Esophagus (tissue), 2 donors: ENCODE measurements around the gene APOL4. TPM values are rescaled to one million over a fixed set of nuclear protein-coding genes. Genes with fewer than 3 reads are reported as not detected.
"Not testable (repeated sequence)": the region's sequence is repeated elsewhere in the genome, so short reads cannot be mapped to it uniquely, and the experiment has no call there.

Experiments
- H3K27ac ChIP-seq, 2 donors: one replicate each; pipeline ENCODE4 v1.5.1; 2013; ENCODE audit warnings: low read depth in 2 of 2, mild to moderate bottlenecking in 2 of 2, inconsistent platforms in 1 of 2, low read length in 1 of 2, moderate library complexity in 1 of 2
- H3K27me3 ChIP-seq, 2 donors: one replicate each; pipeline ENCODE4 v1.6.1; 2013; ENCODE audit warnings: low read length in 2 of 2, control low read depth in 1 of 2, mild to moderate bottlenecking in 1 of 2; ENCODE audit not compliant: insufficient read depth in 2 of 2, control insufficient read depth in 1 of 2
- H3K36me3 ChIP-seq, 2 donors: one replicate each; pipeline ENCODE4 v1.6.1; 2013; ENCODE audit warnings: low read length in 1 of 2; ENCODE audit not compliant: control insufficient read depth in 2 of 2, insufficient read depth in 2 of 2
- H3K4me1 ChIP-seq, 2 donors: one replicate each; pipeline ENCODE4 v1.6.1; 2013; ENCODE audit warnings: low read length in 1 of 2; ENCODE audit not compliant: control insufficient read depth in 2 of 2, insufficient read depth in 2 of 2
- H3K4me3 ChIP-seq, 2 donors: one replicate each; pipeline ENCODE4 v1.5.1; 2013; ENCODE audit warnings: low read length in 2 of 2, mild to moderate bottlenecking in 2 of 2, low read depth in 1 of 2, moderate library complexity in 1 of 2
- H3K9me3 ChIP-seq, 2 donors: one replicate each; pipeline ENCODE4 v1.6.1; 2013; ENCODE audit warnings: mild to moderate bottlenecking in 2 of 2, low read depth in 1 of 2, low read length in 1 of 2, moderate library complexity in 1 of 2; ENCODE audit not compliant: control insufficient read depth in 2 of 2, insufficient read depth in 1 of 2
- WGBS, 2 donors: extraction: QIAGEN DNeasy Blood & Tissue Kit; methylation state at CpG; one replicate each; pipeline ENCODE4 v1.1.7; 2013; 5-methylcytosine and 5-hydroxymethylcytosine counted together
- polyA plus RNA-seq, 2 donors: library from polyadenylated mRNA; stranded (reverse); fragments of 200-250 nt; gene quantifications; one replicate each; pipeline ENCODE4 v1.2.3, GENCODE V29; 2013
- donor health status: healthy with polysubstance abuse.
- donor health status: Bipolar disorder and iron deficiency.

The APOL4 gene
- polyA plus RNA-seq, 2 donors, result 2.4 to 2.5 TPM

- Histone ChIP-seq H3K9me3 (no peaks in the 10 kb centered on the region), H3K4me1 (peaks cover 11 to 12% of the 10 kb centered on the region in 2 donors), H3K27me3 (no peaks in the 10 kb centered on the region), H3K4me3 (no peak overlapping the region), H3K36me3 (peaks cover 4 to 29% of the 10 kb centered on the region in 2 donors), H3K27ac (no peak overlapping the region)
- WGBS, 2 donors, result 86 to 92% methylated on average over 7 of the region's 7 CpGs
Measured at GRCh38 chr22:36233796-36234195, 32.2 kb upstream of the APOL4 start.

- no peaks in the 10 kb centered on the region for H3K27me3 ChIP-seq
- no peak overlapping the region for H3K4me3 ChIP-seq
- WGBS, 2 donors, result 81 to 82% methylated on average over 13 of the region's 13 CpGs
- H3K9me3 ChIP-seq, result no peaks in the 10 kb centered on the region
- H3K4me1 ChIP-seq, result peaks cover 4 to 12% of the 10 kb centered on the region in 2 donors
- peaks cover 7 to 36% of the 10 kb centered on the region in 2 donors for H3K36me3 ChIP-seq
- no peak overlapping the region for H3K27ac ChIP-seq
Measured at GRCh38 chr22:36232715-36233401, 31.2 kb upstream of the APOL4 start.

- H3K4me1 ChIP-seq, H3K27ac ChIP-seq, H3K4me3 ChIP-seq, H3K27me3 ChIP-seq, H3K9me3 ChIP-seq: not testable (repeated sequence)
- peaks cover 14 to 38% of the 10 kb centered on the region in 2 donors for H3K36me3 ChIP-seq
- 84% methylated on average over 5 of the region's 5 CpGs for WGBS, 2 donors
Measured at GRCh38 chr22:36231051-36231450, 29.4 kb upstream of the APOL4 start.

GRCh38 chr22:36229649-36230048 is 28.0 kb upstream of the APOL4 start:
- not testable (repeated sequence) for H3K27me3 ChIP-seq, H3K4me3 ChIP-seq, H3K9me3 ChIP-seq, H3K27ac ChIP-seq, H3K4me1 ChIP-seq
- WGBS, 2 donors, result 89 to 92% methylated on average over 3 of the region's 3 CpGs
- H3K36me3 ChIP-seq, result peaks cover 14 to 38% of the 10 kb centered on the region in 2 donors

- peaks cover 14 to 38% of the 10 kb centered on the region in 2 donors for H3K36me3 ChIP-seq
- H3K9me3 ChIP-seq, result no peaks in the 10 kb centered on the region
- no peak overlapping the region for H3K4me3 ChIP-seq
- no peaks in the 10 kb centered on the region for H3K27me3 ChIP-seq
- H3K4me1 ChIP-seq, result no peaks in the 10 kb centered on the region
- WGBS, 2 donors, result 81 to 83% methylated on average over 7 of the region's 7 CpGs
- no peak overlapping the region for H3K27ac ChIP-seq
Measured at GRCh38 chr22:36228944-36229343, 27.3 kb upstream of the APOL4 start.

GRCh38 chr22:36228369-36228768 is 26.8 kb upstream of the APOL4 start:
- not testable (repeated sequence) for H3K4me1 ChIP-seq, H3K9me3 ChIP-seq, H3K4me3 ChIP-seq, H3K27ac ChIP-seq, H3K27me3 ChIP-seq
- peaks cover 14 to 35% of the 10 kb centered on the region in 2 donors for H3K36me3 ChIP-seq
- WGBS, 2 donors, result 85 to 94% methylated on average over 1 of the region's 1 CpG

GRCh38 chr22:36227806-36228205 is 26.2 kb upstream of the APOL4 start:
- Histone ChIP-seq H3K36me3 (peaks cover 14 to 31% of the 10 kb centered on the region in 2 donors), H3K4me3 (no peak overlapping the region), H3K4me1 (no peaks in the 10 kb centered on the region), H3K27me3 (no peaks in the 10 kb centered on the region), H3K27ac (no peak overlapping the region), H3K9me3 (no peaks in the 10 kb centered on the region)
- WGBS, 2 donors, result 91 to 95% methylated on average over 8 of the region's 8 CpGs

- Histone ChIP-seq H3K27ac (no peak overlapping the region), H3K27me3 (no peaks in the 10 kb centered on the region), H3K4me3 (no peak overlapping the region), H3K36me3 (peaks cover 14 to 27% of the 10 kb centered on the region in 2 donors), H3K9me3 (no peaks in the 10 kb centered on the region), H3K4me1 (no peaks in the 10 kb centered on the region)
- 93% methylated on average over 9 of the region's 9 CpGs for WGBS, 2 donors
Measured at GRCh38 chr22:36227396-36227795, 25.8 kb upstream of the APOL4 start.

- 86 to 93% methylated on average over 5 of the region's 5 CpGs for WGBS, 2 donors
- H3K27me3 ChIP-seq, result no peaks in the 10 kb centered on the region
- H3K4me1 ChIP-seq, result no peaks in the 10 kb centered on the region
- peaks cover 10 to 25% of the 10 kb centered on the region in 2 donors for H3K36me3 ChIP-seq
- H3K4me3 ChIP-seq, result no peak overlapping the region
- no peaks in the 10 kb centered on the region for H3K9me3 ChIP-seq
- H3K27ac ChIP-seq, result no peak overlapping the region
Measured at GRCh38 chr22:36226189-36226588, 24.6 kb upstream of the APOL4 start.

GRCh38 chr22:36225333-36225922 is 23.8 kb upstream of the APOL4 start:
- Histone ChIP-seq H3K9me3 (no peaks in the 10 kb centered on the region), H3K36me3 (peaks cover 9 to 20% of the 10 kb centered on the region in 2 donors), H3K27ac (no peak overlapping the region), H3K4me1 (no peaks in the 10 kb centered on the region), H3K4me3 (no peak overlapping the region), H3K27me3 (no peaks in the 10 kb centered on the region)
- WGBS, 2 donors, result 77 to 81% methylated on average over 9 of the region's 9 CpGs
